ENCODE results near the gene BEND7.

Gene BEND7

GRCh38 chr10:13396369-13396768, 132.4 kb downstream of the BEND7 start:
- H3K27me3 ChIP-seq (replicated peaks; ENCODE audit: control insufficient read depth, insufficient read depth, low read length, poor library complexity, severe bottlenecking), result no peaks in the 10 kb centered on the region
- no peaks in the 10 kb centered on the region for H3K36me3 ChIP-seq (ENCODE audit: control insufficient read depth, insufficient read depth, low read length)
- no peak for DNase-seq
- H3K9me3 ChIP-seq (ENCODE audit: control insufficient read depth, low read length), result no peaks in the 10 kb centered on the region
- H3K4me1 ChIP-seq (ENCODE audit: control insufficient read depth, insufficient read depth, low read length, poor library complexity, severe bottlenecking), result no peaks in the 10 kb centered on the region
- H3K27ac ChIP-seq (ENCODE audit: insufficient read depth, low read length, poor library complexity, severe bottlenecking), result no peak overlapping the region
- H3K4me3 ChIP-seq (ENCODE audit: insufficient read depth, low read depth, low read length, poor library complexity, severe bottlenecking), result no peak overlapping the region

GRCh38 chr10:13395540-13395939, 133.3 kb downstream of the BEND7 start:
- H3K27ac ChIP-seq (ENCODE audit: insufficient read depth, low read length, poor library complexity, severe bottlenecking), result no peak overlapping the region
- DNase-seq, result no peak
- H3K4me1 ChIP-seq (ENCODE audit: control insufficient read depth, insufficient read depth, low read length, poor library complexity, severe bottlenecking), result no peaks in the 10 kb centered on the region
- no peaks in the 10 kb centered on the region for H3K36me3 ChIP-seq (ENCODE audit: control insufficient read depth, insufficient read depth, low read length)
- no peaks in the 10 kb centered on the region for H3K27me3 ChIP-seq (replicated peaks; ENCODE audit: control insufficient read depth, insufficient read depth, low read length, poor library complexity, severe bottlenecking)
- no peaks in the 10 kb centered on the region for H3K9me3 ChIP-seq (ENCODE audit: control insufficient read depth, low read length)
- H3K4me3 ChIP-seq (ENCODE audit: insufficient read depth, low read depth, low read length, poor library complexity, severe bottlenecking), result no peak overlapping the region

DNA sequence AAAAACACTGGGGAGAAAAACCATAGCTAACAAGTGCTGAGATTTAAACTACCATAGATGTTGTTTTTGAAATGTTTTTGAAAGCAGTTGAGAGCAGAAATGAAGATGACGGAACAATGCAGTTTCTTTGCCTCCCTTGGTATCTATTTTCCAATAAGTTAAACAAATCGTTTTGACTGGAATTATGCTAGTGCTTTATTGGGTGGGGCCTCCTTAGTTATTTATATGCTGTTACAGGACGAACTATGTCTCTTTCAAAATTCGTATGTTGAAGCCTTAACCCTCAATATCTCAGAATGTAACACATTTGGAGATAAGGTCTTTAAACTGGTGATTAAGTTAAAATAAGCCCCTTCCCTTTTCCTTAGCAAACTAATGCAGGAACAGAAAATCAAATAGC, 135.2 kb downstream of the BEND7 start:
- Histone ChIP-seq H3K36me3 (ENCODE audit: control insufficient read depth, insufficient read depth, low read length) (no peaks in the 10 kb centered on the region), H3K4me1 (ENCODE audit: control insufficient read depth, insufficient read depth, low read length, poor library complexity, severe bottlenecking) (no peaks in the 10 kb centered on the region), H3K27me3 (replicated peaks; ENCODE audit: control insufficient read depth, insufficient read depth, low read length, poor library complexity, severe bottlenecking) (no peaks in the 10 kb centered on the region), H3K27ac (ENCODE audit: insufficient read depth, low read length, poor library complexity, severe bottlenecking) (no peak overlapping the region), H3K9me3 (ENCODE audit: control insufficient read depth, low read length) (no peaks in the 10 kb centered on the region), H3K4me3 (ENCODE audit: insufficient read depth, low read depth, low read length, poor library complexity, severe bottlenecking) (no peak overlapping the region)
- no peak for DNase-seq

GRCh38 chr10:13392701-13393100, 136.1 kb downstream of the BEND7 start:
- H3K4me3 ChIP-seq (ENCODE audit: insufficient read depth, low read depth, low read length, poor library complexity, severe bottlenecking), result no peak overlapping the region
- no peaks in the 10 kb centered on the region for H3K9me3 ChIP-seq (ENCODE audit: control insufficient read depth, low read length)
- H3K27me3 ChIP-seq (replicated peaks; ENCODE audit: control insufficient read depth, insufficient read depth, low read length, poor library complexity, severe bottlenecking), result no peaks in the 10 kb centered on the region
- no peak overlapping the region for H3K27ac ChIP-seq (ENCODE audit: insufficient read depth, low read length, poor library complexity, severe bottlenecking)
- no peaks in the 10 kb centered on the region for H3K36me3 ChIP-seq (ENCODE audit: control insufficient read depth, insufficient read depth, low read length)
- DNase-seq, result no peak
- no peaks in the 10 kb centered on the region for H3K4me1 ChIP-seq (ENCODE audit: control insufficient read depth, insufficient read depth, low read length, poor library complexity, severe bottlenecking)

All from effector memory CD4-positive, alpha-beta T cell (primary cell).